Measurements from ENCODE around the gene TMEM87B.
"Not testable (repeated sequence)": the region's sequence is repeated elsewhere in the genome, so short reads cannot be mapped to it uniquely, and the experiment has no call there.

Gene TMEM87B

GRCh38 chr2:112121682-112122254, 66.7 kb downstream of the TMEM87B start:
- DNase-seq (ENCODE audit: low read depth): peak; percentile 24

DNA sequence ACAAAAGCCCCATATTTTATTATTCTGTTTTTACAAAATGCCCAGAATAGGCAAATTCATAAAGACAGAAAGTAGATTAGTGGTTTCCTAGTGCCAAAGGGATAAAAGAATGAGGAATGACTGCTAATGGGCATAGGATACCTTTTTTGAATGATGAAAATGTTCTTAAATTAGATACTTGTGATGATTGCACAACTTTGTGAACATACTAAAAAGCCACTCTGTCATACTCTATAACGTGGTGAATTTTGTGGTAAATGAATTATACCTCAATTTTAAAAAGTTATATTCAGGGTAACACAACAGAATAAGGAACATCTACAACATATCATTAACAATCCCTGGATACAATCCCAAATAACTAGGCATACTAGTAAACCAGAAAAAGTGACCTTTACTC, 74.0 kb downstream of the TMEM87B start:
- DNase-seq (ENCODE audit: low read depth): no peak

- DNase-seq (ENCODE audit: low read depth): no peak
Observed at GRCh38 chr2:112133344-112133743, 78.3 kb downstream of the TMEM87B start.

DNA sequence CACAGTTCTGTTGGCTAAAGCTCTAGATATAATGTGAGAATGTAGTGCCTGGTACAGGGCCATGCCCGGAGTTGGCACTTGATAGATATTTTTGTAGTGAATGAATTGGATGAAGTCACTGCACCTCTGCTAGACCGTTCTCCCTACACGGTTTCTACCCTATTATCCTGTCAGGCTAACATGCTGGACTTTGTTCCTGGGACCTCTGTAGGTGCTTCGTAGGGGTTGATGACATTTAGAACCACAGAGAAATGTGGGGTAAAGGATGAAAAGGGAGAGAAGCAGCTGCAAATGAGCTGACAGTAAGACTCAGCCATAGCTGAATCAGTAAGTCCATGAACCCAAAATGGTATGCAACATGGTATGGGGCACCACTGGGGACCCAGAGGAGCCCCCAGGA, 79.1 kb downstream of the TMEM87B start:
- no peak for DNase-seq (ENCODE audit: low read depth)

DNA sequence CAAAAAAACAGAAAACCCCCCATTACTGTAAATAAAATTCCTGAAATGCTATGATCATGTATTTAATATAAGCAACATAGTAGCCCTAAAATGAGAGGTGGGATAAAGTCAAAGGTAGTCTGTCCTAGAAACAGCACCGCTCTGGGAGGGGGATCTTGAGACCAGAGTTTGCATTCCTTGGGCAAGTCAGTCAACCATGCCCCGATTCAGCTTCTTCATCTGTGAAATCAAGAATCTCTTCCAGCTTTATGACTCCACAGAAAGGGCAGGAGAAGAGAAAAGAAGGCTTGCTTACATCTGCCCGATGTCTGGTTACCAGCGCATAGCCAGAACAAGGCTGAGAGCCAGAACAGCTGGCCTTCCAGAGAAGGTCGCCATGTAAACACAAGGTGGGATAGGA, 81.0 kb downstream of the TMEM87B start:
- DNase-seq (ENCODE audit: low read depth): no peak

- peak; percentile 21 for DNase-seq (ENCODE audit: low read depth)
Observed at GRCh38 chr2:112137516-112138158, 82.6 kb downstream of the TMEM87B start.

DNA sequence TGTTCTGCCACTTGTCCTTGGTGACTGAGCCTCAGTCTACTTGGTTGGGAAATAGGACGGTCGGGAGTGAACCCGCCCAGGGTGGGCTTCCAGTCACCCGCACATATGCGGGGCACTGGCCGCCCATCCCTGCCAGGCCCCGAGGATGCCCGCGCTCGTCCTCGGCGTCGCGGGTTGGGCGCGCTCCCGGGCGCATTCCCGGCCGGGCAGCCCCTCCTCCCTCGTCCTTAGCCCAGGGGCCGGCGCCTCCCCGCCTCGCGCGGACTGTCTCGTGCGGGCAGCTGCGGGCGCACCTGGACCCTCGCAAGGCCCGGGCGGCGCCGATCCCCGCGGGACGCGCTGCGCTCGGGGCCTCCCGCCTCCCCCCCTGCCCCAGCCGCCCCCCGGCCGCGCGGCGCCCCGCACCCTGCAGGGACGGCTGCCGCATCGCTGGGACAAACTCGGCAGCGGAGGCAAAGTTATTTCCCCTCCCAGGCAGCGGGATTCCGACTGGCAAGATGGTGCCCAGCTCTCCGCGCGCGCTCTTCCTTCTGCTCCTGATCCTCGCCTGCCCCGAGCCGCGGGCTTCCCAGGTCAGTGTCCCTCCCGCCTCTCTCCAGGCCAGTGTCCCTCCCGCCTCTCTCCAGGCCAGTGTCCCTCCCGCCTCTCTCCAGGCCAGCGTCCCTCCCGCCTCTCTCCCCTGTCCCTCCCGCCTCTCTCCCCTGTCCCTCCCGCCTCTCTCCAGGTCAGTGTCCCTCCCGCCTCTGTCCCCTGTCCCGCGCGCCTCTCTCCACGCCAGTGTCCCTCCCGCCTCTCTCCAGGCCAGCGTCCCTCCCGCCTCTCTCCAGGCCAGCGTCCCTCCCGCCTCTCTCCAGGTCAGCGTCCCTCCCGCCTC, 83.3 kb downstream of the TMEM87B start, which contains the start of gene FBLN7:
Gene FBLN7, plus strand, starts transcription at position 227 of the 874 bp plus-strand sequence. Its CDS starts 271 bp downstream, at position 498.
- no peak for DNase-seq (ENCODE audit: low read depth)

GRCh38 chr2:112139033-112139614, 84.1 kb downstream of the TMEM87B start:
- not testable (repeated sequence) for DNase-seq (ENCODE audit: low read depth)

DNA sequence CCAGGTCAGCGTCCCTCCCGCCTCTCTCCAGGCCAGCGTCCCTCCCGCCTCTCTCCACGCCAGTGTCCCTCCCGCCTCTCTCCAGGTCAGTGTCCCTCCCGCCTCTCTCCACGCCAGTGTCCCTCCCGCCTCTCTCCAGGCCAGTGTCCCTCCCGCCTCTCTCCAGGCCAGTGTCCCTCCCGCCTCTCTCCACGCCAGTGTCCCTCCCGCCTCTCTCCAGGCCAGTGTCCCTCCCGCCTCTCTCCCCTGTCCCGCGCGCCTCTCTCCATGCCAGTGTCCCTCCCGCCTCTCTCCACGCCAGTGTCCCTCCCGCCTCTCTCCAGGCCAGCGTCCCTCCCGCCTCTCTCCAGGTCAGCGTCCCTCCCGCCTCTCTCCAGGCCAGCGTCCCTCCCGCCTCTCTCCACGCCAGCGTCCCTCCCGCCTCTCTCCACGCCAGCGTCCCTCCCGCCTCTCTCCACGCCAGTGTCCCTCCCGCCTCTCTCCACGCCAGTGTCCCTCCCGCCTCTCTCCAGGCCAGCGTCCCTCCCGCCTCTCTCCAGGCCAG, 84.7 kb downstream of the TMEM87B start:
- DNase-seq (ENCODE audit: low read depth): not testable (repeated sequence)

DNA sequence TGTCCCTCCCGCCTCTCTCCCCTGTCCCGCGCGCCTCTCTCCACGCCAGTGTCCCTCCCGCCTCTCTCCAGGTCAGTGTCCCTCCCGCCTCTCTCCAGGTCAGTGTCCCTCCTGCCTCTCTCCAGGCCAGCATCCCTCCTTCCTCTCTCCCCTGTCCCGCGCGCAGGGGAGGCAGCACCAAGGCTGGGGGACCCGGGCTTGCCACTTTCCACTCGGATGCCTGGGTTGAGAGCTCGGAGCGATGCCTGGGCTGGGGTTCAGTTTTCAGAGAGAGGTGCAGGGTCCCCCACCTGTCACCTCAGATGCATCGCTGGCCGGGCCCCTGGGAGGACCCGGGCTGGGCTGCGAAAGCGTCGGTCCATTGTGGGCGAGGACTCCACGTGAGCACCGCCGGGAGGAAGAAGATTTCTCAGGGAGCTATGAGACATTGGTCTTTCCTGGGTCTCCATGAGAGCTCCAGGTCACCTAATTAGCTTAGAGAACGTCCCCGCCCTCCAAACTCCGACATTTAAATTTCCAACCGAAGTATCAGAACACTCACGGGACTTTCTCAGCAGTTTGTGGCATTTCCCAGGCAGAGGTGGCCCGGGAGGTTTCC, 85.2 kb downstream of the TMEM87B start:
- no peak for DNase-seq (ENCODE audit: low read depth)

DNA sequence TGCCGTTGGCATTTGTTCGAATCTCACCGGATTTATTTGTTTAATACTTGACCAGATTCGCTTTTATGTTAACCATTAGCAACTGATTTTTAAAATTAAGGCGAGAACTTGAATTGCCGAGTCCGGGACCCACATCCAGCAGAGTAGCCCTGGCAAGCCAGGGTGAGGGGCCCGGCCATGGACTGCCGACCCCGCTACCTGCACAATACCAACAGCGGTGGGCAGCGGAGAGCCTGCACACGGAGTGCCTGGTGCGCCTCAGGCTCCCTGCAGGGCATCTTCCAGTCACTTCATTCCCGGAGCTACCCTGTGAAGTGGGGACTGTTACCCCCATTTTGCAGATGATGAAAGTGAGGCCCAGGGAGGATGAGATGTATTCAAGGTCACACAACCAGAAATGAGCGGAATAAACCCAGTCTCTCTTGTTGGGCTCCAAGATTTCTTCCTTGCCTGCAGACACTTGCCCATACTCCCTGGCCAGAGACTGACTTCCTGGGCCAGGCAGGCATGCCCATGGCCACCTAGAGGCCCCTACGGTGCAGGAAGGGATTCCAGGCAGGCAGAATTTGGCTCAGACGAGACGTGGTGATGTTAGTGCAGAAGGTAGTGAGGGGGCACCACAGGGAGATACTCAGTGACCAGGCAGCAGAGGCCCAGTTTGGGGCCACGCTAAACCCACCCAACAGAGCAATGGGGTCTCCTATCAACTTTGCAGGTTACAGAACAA, 86.0 kb downstream of the TMEM87B start:
- DNase-seq (ENCODE audit: low read depth): no peak

GRCh38 chr2:112141626-112142007, 86.5 kb downstream of the TMEM87B start:
- DNase-seq (ENCODE audit: low read depth): no peak

DNA sequence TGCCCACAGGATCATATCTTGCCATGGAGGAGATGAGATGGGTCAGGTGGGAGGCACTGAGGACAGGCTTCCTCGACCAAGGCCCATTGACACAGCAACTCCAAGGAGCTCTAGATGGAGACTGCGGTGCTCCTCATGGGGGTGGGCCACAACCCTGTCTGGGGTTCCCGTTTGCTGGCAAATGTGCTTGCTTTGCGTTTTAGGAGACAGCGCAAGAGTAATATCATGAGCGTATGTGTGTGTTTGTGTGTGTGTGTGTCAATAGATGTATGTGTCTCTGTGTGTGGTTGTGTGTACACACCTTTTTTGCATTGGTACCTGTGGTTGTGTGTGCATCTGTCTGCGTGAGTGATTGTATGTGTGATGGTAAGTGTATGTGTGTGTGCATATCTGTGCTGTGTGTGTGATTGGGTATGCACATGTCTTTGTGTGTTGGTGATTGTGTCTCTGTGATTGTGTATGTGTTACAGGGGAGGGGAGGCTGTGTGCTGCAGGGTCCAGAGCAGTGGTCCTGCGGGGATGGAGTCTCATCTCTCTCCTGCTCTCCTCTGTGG, 87.5 kb downstream of the TMEM87B start:
- no peak for DNase-seq (ENCODE audit: low read depth)

DNA sequence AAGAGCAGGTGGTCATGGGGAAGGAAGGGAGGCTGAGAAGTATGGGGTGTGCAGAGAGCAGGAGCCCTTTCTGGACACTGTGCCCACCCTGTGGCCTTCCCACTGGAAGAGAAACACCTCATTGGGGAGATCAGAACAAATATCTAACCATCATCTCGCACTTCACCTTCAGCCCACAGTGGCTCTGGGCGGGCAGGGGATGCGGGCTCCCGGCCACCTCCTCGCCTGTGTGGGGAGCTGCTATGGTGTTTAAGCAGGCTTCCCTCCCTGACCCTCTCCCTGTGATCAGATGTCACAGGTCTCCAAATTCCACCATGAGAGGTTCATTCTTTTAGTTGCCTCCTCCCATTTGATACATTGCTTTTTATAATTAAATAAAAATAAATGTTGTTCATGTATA, 88.1 kb downstream of the TMEM87B start:
- no peak for DNase-seq (ENCODE audit: low read depth)

DNA sequence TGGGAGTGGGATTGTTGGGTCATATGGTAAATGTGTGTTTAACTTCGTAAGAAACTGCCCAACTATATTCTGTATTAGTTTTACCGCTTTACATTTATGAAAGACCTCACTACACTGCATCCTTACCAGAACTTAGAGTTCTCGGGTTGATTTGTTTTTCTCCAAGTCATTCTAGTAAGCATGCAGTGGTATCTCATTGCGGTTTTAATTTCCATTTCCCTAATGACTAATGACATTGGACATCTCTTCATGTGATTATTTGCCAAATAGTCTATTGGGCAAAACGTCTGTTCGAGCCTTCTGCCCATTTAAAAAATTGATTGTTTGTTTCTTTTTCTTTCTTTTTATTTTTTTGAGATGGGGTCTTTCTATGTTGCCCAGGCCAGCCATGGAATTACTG, 89.9 kb downstream of the TMEM87B start:
- DNase-seq (ENCODE audit: low read depth): no peak

- no peak for DNase-seq (ENCODE audit: low read depth)
Observed at GRCh38 chr2:112147382-112148168, 92.5 kb downstream of the TMEM87B start.

GRCh38 chr2:112148477-112148876, 93.4 kb downstream of the TMEM87B start:
- DNase-seq (ENCODE audit: low read depth): no peak

- no peak for DNase-seq (ENCODE audit: low read depth)
Observed at GRCh38 chr2:112149194-112149593, 94.1 kb downstream of the TMEM87B start.

GRCh38 chr2:112149866-112150435, 94.9 kb downstream of the TMEM87B start:
- no peak for DNase-seq (ENCODE audit: low read depth)

GRCh38 chr2:112150447-112150846, 95.4 kb downstream of the TMEM87B start:
- peak; percentile 96 for DNase-seq (ENCODE audit: low read depth)
